Left lobe of liver (tissue), 2 donors: ENCODE data around the gene SLC9A9. TPM values are rescaled to one million over a fixed set of nuclear protein-coding genes. Genes with fewer than 3 reads are reported as not detected.

ENCODE experiments used
- ATAC-seq: fragments of 200-7000 bp; cut with Tn5 transposase; one replicate; pipeline ENCODE4 v1.9.1; 2020; ENCODE audit warnings: mild to moderate bottlenecking, moderate library complexity
- DNase-seq: peaks from one replicate; pipeline ENCODE4 v3.0.0-alpha.2; 2020; ENCODE audit warnings: low spot score
- total RNA-seq: library from RNA; stranded (reverse); gene quantifications from one replicate; pipeline ENCODE4 v1.2.1, GENCODE V29; 2021
- donor health status: DM: no; HTN: no; CAD: no; lungs with moderate emphysema.
- donor health status: DM: no; HTN: yes; CAD: no.

The SLC9A9 gene
- total RNA-seq, 1 donor from 2014 or later: 2.5 TPM

DNA sequence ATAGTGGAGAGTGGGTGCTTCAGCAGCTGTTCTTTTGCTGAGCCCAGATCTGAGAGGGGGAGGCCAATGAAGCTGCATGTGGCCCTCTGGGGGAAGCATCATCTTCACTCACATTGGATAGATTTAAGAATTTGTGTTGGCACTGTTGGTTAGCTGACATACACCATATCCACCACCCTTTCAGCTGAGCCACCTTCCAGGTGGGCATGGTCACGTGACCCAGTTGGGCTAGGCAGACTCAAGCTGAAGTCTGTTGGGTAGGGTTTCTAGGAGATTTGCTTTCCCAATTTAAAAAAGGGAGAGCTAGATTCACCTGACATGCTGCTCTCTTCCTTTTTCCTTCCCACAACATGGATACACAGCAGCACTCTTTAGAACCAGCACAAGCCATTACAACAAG lies 417.7 kb downstream of the SLC9A9 start:
- no peak for DNase-seq
- no peak for ATAC-seq

DNA sequence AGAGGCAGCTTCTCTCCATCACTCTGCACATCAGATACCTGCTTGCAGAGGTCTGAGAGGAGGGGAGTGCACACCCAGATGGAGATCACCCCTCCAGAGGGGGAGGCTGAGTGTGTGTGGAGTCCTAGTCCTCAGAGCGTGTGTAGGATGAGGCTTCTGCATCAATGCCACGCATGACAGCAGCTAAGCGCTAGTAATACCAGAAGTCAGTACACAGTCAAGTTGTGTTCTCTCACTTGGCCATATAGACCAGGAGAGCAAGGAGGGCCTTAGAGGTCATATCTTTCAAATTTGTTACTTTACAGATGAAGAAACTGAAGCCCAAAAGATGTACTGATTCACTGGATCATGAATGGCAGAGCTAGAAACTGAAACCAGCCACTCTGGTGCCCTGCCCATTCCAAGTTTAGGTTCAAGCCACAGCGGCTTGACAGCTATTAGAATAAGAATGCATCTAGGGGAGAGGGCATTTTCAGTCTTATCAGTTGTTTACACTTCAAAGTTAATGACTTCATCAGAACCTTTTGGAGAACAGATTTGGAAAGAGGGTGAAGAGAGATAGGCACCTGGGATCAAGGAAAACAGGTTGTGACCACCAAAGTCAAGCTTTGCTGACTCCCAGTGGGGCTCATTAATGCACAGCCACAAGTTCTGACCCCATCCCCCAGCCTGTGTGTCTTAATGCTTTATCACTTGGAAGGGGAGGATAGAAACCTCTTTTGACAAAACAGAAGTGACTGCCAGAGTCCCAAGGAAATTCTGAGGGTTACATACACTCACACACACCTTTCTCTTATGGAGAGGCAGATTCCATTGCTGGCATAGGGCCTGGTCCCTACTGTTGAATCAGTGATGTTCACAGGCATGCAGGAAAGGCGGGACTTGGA lies 418.4 kb downstream of the SLC9A9 start:
- DNase-seq (no peak), ATAC-seq (no peak)

DNA sequence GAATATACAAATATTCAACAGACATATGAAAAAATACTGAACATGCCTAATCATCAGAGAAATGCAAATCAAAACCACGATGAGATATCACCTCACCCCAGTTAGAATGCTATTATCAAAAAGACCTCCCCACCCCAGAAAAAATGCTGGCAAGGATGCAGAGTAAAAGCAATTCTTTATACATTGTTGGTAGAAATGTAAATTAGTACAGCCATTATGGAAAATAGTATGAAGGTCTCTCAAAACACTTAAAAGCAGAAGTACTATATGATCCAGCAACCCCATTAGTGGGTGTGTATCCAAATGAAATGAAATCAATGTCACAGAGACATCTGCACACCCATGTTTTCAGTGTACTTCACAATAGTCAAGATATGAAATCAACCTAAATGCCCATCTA lies 420.0 kb downstream of the SLC9A9 start:
- DNase-seq: no peak
- ATAC-seq: no peak

DNA sequence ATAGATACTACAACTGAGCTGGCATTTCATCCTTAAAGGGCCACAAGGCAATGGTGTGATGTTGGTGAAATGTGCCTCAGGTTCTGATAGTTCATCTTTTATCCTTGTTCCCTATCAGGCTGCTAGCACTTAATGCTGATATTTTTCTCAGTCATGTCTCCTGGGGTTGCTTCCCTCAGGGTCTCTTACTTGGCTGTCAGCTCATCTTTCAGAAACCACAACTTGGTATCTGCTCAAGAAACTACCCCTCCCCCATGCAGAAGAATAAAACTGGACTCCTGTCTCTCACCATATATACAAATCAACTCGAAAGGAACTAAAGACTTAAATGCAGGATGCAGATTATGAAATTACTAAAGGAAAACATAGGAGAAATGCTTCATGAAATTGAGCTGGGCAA lies 420.6 kb downstream of the SLC9A9 start:
- ATAC-seq: no peak
- no peak for DNase-seq

DNA sequence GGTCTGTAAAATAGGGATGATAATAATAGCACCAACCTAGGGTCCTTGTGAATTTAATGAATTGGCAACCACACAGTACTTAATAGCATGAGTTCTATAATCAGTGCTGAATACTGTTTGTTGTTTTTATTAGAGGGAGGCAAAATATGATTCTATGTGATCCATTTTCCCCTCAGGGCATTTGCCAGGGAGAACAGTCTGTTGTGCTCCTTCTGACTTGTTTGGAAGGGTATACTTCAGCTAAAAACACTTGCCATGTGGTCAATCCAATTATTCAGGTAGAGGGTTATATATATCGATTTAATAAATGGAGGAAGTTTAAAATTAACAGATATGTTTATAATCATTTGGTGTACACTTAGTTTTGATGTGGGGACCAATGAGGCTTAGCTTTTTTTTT lies 423.4 kb downstream of the SLC9A9 start:
- no peak for ATAC-seq
- DNase-seq: no peak

DNA sequence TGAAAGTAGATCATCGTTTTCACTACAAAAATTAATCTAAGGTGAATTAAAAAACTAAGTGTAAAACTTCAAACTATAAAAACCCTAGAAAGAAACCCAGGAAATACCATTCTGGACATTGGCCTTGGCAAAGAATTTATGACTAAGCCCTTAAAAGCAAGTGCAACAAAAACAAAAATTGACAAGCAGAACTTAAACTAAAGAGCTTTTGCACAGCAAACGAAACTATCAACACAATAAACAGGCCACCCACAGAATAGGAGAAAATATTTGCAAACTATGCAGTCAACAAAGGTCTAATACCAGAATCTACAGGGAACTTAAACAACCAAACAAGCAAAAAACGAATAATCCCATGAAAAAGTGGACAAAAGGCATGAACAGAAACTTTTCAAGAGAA lies 426.7 kb downstream of the SLC9A9 start:
- ATAC-seq: no peak
- no peak for DNase-seq

DNA sequence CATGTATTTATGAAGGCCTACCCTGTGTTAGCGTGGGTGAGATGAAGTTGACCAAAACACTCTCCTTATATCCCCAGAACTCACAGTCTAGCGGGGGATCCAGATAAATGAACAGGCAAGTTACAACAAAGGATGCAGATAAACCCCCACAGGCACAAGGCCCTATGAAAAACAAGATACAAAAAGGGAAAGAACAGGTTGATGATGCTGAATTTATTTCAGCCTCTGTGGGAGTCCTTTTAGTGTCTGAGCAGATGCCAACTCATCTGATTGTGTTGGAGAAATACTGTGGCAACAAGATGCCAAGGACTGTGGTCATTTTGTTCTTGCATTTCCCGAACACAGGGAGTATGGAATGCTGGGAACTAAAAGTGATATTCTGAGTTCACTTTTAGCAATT lies 428.7 kb downstream of the SLC9A9 start:
- no peak for ATAC-seq
- DNase-seq: no peak

DNA sequence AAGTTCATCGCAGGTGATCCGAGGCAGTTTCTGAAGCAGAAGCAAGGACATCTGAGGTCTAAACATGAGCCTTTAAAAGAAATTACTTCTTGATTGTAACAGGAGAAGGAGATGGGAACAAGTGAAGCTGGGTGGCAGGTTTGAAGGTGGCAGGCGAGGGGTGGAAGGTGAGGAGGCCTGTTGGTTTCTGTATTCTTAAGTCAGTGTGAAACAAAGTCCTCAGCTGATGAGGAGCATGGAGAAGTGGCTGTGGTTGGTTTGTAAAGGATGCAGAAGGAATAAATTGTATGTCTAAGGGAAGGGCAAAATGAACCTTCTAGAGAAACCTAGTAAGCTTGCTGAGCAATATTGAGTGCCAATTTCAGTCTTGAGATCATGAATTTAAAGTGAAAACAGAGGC lies 429.9 kb downstream of the SLC9A9 start:
- DNase-seq (no peak), ATAC-seq (no peak)

DNA sequence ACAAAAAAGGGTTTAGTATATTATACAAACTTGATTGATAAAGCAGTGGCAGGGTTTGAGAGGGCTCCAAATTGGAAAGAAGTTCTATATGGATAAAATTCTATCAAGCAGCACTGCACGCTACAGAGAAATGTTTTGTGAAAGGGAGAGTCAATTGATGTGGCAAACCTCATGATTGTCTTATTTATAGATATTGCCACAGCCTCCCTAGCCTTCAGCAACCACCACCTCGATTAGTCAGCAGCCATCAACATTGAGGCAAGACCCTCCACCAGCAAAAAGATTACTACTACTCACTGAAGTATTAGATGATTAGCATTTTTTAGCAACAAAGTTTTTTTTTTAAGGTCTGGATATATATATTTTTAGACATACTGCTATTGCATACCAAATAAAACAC lies 432.0 kb downstream of the SLC9A9 start:
- no peak for ATAC-seq

DNA sequence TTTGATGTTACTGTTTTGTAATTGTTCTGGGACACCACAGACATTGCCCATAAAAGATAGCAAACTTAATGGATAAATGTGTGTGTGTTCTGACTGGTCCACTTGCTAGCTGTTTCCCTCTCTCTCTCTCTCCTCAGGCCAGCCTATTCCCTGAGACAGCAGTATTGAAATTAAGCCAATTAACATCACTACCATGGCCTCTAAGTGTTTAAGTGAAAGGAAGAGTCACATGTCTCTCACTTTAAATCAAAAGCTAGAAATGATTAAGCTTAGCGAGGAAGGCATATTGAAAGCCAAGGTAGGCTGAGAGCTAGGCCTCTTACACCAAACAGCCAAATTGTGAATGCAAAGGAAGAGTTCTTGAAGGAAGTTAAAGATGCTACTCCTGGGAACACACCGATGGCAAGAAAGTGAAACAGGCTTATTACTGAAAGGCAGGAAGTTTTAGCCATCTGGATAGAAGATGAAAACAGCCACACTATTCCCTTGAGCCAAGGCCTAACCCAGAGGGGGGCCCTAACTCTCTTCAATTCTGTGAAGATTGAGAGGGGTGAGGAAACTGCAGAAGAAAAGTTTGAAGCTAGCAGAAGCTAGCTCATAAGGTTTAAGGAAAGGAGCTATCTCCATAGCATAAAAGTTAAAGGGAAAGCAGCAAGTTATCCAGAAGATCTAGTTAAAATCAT lies 433.6 kb downstream of the SLC9A9 start:
- ATAC-seq (no peak), DNase-seq (no peak)

More for the DNA sequence above, 432.0 kb downstream of the SLC9A9 start:
- no peak for DNase-seq

DNA sequence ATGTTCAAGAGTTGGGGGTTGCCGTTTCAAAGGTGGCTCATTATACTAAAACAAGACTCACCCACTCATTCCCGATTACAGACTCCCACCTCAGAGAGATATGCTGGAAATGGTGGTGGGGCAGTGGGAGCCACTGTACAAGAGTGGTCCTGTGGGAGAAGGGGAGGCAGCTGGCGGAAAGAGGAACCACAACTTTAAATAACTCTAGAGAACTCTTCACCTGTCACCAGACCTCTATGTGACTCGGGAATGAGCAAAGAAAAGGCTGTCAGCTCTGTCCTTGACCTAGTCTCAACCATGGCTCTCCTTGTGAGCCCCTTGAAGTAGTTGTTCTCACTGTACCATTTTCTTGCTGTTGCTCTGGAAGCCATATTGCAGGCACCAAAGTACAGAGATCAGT lies 434.9 kb downstream of the SLC9A9 start:
- ATAC-seq: no peak

DNA sequence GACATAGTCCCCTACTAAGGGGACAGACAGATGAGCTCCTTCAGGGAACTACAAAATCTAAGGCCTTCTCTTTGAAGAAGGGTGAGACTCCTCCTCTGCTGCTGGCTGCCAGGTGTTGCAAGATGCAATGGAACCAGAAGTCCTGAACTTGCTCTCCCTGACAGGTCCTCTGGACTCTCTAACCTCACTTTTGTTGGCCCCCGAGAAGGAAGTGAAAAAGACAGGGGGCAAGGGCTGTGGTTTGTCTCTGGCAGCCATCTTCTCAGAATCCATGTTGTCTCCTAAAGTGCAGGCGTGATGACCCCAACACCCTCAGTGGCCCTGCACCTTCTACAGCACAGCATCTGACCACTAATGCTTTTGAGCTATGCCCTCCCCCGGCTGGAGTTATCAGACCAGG lies 436.2 kb downstream of the SLC9A9 start:
- DNase-seq: no peak
- ATAC-seq: no peak

More for the DNA sequence above, 434.9 kb downstream of the SLC9A9 start:
- DNase-seq: no peak

DNA sequence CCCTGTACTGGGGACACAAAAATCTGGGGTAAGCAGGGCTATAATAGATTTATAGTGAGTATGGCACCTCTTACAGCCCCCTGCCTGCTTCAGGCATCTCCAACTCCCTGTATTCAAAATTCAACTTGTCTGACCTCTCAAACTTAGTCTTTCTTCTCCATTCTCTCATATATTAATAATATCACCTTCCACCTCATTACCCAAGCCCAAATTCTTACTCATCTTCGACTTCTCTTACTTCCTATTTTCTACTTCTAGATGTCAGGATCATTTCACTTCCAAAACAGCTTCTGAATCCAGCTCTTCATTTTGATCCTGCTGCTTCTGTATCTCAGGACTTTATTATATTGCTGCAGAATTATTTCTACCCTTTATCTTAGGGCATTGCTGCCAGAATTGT lies 438.0 kb downstream of the SLC9A9 start:
- ATAC-seq (no peak), DNase-seq (no peak)

DNA sequence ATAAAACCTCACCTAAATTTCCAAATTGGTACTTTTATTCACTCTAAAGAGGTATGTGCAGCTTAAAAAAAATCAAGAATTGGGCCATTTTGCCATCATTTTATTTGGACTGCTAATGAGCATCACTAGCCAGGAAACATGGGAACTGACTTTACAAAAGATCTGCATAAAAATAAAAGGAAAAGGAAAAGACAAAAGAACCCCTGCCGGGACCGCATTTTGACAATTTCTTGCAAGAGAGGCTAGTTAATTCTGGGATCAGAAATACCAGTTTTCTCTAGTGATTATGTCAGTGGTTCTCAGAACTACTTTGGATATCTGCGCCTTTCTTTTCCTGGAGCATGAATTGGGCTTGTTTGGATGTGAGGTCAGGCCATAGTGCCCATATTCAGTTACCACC lies 439.5 kb downstream of the SLC9A9 start:
- ATAC-seq (no peak), DNase-seq (no peak)

DNA sequence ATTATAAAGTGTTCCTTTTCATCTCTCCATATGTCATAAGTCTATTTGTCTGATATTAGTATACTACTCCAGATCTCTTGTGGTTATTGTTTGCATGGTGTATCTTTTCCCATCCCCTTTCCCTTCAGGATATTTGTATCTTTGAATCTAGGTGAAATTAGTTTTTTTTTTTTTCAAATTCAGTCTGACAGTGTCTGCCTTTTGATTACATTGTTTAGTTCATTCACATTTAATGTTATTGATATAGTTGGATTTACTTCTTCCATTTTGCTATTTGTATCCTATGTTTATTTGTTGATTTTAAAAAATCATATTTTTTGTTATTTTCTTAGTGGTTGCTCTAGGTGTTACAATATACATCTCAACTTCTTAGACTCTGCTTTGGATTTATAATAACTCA lies 445.7 kb downstream of the SLC9A9 start:
- ATAC-seq: no peak
- no peak for DNase-seq

DNA sequence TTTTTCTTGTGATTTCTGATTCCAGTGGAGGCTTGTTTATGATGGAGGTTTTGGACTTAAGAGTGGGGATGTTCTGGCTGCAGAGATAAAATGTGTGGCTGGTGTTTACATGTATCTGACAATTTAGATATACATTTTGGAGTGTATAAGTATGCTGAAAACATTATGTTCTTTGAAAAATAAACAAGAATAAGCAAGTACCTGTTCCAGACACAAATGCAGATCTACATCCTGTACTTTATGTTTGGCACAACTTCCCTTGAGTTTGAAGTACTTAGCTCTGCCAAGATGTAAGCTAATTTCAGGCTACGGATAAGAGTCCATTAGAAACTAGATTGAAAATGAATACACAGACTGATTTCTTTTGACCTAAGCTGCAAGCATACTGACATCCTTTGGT lies 451.5 kb downstream of the SLC9A9 start:
- DNase-seq: no peak
- ATAC-seq: no peak

DNA sequence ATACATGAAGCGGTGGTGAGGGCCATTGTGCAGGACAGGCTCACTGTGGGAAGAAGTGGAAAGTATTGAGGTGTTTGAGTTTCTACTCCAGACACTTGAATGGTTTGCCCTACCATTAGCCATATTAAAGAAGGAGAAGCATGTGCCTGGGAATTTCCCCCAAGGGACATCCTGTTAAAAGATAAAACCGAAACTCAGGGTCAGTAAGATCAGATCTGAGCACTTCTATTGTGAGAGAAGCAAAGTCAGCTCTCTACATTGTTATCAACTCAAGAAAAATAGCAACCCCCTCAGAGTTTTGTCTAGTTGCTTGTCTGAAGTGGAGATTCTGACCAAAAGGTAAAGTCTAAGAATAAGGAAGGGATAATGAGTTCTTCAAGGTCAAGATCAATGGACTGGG lies 458.9 kb downstream of the SLC9A9 start:
- DNase-seq (no peak), ATAC-seq (no peak)

DNA sequence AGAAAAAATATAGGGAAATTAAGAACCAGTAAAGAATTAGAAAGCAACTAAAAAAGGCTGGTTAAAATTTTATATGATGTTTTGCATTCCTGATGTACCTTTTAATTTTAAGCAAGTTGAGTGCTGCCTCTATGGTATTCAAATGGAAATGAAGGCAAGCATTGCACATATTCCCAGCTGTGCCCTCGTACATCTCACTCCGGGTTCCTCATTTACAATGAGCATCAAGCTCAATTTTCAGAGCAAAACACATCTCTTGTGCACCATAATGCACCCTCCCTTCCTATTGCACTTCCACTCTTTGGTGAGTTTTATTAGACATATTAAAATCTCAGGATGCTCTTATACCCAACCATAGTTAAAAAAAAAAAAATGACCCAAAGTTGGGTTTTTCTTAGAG lies 460.8 kb downstream of the SLC9A9 start:
- no peak for ATAC-seq
- DNase-seq: no peak

DNA sequence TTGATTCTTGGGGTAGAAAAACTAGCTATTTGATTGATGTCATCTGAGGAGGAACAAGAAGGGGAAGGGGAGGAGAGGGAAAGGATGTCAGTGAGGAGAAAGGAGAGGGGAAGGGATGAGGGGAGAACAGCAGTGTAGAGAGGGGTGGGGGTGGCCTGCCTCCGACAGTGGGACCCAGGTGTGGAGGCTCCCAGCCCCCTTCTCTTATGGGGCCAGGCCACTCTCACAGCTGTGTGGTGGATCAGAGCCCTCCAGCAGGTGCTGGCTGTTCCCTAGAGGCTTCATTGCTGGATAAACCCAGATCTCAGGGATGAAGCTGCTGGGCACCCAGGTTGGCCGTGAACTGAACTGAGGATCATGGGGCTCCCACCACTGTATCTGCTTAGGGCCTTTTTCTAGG lies 464.2 kb downstream of the SLC9A9 start:
- DNase-seq (no peak), ATAC-seq (no peak)

DNA sequence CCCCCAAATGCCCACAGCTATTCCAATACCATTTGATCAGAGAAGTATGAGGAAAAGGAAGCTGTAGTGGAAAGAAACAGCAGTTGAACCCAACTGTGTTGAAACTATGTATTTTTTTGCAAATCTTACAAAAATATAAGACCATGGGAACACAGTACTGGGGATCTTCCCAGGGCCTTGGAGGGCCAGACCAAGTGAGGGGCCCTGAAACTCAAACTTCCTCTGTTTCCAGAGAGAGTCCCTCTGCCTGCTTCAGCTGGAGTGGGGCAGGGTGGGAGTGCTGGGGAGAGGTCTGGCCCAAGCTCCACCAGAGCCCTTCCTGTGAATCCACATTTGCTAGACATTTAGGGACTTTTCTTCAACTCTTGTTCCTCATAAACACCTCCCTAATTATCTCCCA lies 464.8 kb downstream of the SLC9A9 start:
- DNase-seq (no peak), ATAC-seq (no peak)

DNA sequence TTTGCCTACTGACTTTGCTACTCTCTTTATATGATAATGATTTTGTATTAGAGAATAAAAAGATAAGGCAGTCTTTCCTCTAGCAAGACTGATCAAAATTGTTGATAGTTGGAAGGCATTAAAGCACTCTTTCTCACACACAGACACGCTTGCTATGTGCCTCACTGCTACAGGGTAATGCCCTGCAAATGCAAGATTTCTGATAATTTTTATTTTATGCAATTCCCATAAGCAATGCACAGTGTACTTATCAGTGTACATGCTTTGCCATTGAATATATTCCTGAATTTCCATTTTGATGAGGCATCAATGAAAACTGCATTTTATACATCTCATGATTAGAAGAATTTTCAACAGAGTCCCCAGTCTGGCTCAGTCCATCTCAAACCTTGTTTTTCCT lies 465.5 kb downstream of the SLC9A9 start:
- no peak for DNase-seq
- ATAC-seq: no peak

DNA sequence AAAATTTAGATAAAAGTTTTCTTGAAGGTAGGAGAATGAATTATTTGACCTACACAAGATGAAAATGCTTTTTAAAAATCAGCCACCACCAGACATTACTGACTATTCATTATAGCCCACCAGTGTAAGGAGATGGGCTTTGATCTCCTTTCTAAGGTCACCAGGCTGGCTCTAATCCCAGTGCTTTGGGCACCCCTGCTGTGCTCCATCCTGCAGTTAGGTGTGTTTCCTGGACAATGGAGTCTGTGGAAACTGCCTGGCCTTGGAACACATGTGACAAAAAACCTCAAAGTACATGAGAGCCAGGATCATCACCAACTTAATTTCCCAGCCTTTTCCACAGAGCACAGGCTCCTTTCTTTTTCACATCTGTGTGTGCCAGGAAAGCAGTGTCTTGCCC lies 467.8 kb downstream of the SLC9A9 start:
- ATAC-seq: no peak
- DNase-seq: no peak

DNA sequence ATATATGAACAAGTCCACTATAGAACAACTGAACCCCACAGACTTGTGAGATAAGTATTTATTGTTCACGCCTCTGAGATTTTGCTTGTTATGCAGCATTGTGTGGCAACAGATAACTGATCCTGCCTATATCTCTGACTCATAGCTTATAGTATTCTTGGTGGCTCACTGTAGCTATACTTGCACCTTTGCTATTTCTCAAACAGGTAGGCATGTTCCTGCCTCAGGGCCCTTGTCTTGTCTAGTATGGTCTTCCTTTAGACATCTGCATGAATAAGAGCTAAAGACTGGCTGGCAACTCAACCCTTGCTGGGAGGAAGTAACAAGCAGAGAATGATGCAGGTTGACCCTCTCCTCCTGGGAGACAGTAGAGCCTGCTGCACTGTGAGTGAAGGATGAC lies 472.6 kb downstream of the SLC9A9 start:
- DNase-seq (no peak), ATAC-seq (no peak)
